ENCODE results near the gene PCDH1. TPM values are rescaled to one million over a fixed set of nuclear protein-coding genes. Genes with fewer than 3 reads are reported as not detected.
A peak's percentile ranks its signal among the peaks of the same experiment; 100 is the strongest.

PCDH1 gene
- total RNA-seq, 4 donors from 2014 or later: 85.1 to 172 (median 119) TPM

- 1 to 2% methylated on average over 20 to 45 of the region's 55 CpGs for WGBS, 2 donors
- peak overlapping the region; percentile 66 for H3K4me3 ChIP-seq (ENCODE audit: low read depth, poor library complexity, severe bottlenecking)
- intact Hi-C loops (cut with DNase I; ENCODE audit: low total_unique reads): no loop called here
- TF ChIP-seq POLR2A (IDR thresholded peaks at IDR 0.05) (no peak), CTCF (IDR thresholded peaks at IDR 0.05) (no peak)
- peak in 1 of 2 donors; percentile 86 for DNase-seq (ENCODE audit: low spot score in 2 of 2)
These were observed 639 bp downstream of the PCDH1 start for GRCh38 chr5:141877356-141878185.

- intact Hi-C loops (cut with DNase I; ENCODE audit: low total_unique reads): no loop called here
- TF ChIP-seq CTCF (IDR thresholded peaks at IDR 0.05) (no peak), POLR2A (IDR thresholded peaks at IDR 0.05) (no peak)
- DNase-seq (ENCODE audit: low spot score in 2 of 2): peak in 1 of 2 donors; percentile 88
- H3K4me3 ChIP-seq (ENCODE audit: low read depth, poor library complexity, severe bottlenecking): peak overlapping the region; percentile 39
- WGBS, 2 donors: 1 to 4% methylated on average over 25 to 39 of the region's 42 CpGs
These were observed 1.4 kb downstream of the PCDH1 start for GRCh38 chr5:141876628-141877355.

- 1% methylated on average over 25 to 35 of the region's 65 CpGs for WGBS, 2 donors
- peak overlapping the region; percentile 39 for H3K4me3 ChIP-seq (ENCODE audit: low read depth, poor library complexity, severe bottlenecking)
- DNase-seq (ENCODE audit: low spot score in 2 of 2): peak in 1 of 2 donors; percentile 86
- TF ChIP-seq POLR2A (IDR thresholded peaks at IDR 0.05): no peak
- intact Hi-C loops (cut with DNase I; ENCODE audit: low total_unique reads): no loop called here
These were observed 2.2 kb downstream of the PCDH1 start for GRCh38 chr5:141875795-141876627.

- TF ChIP-seq POLR2A (IDR thresholded peaks at IDR 0.05): no peak
- no peak overlapping the region for H3K4me3 ChIP-seq (ENCODE audit: low read depth, poor library complexity, severe bottlenecking)
- DNase-seq (ENCODE audit: low spot score in 2 of 2): peak in 1 of 2 donors; percentile 52
- WGBS, 2 donors: 24% methylated on average over 9 of the region's 9 CpGs
- intact Hi-C loops (cut with DNase I; ENCODE audit: low total_unique reads): no loop called here
These were observed 3.0 kb downstream of the PCDH1 start for GRCh38 chr5:141875022-141875740.

GRCh38 chr5:141874262-141874964 is 3.8 kb downstream of the PCDH1 start:
- WGBS, 2 donors: 56 to 67% methylated on average over 16 of the region's 16 CpGs
- H3K4me3 ChIP-seq (ENCODE audit: low read depth, poor library complexity, severe bottlenecking): no peak overlapping the region
- intact Hi-C loops (cut with DNase I; ENCODE audit: low total_unique reads): no loop called here
- peak in 1 of 2 donors; percentile 82 for DNase-seq (ENCODE audit: low spot score in 2 of 2)
- TF ChIP-seq POLR2A (IDR thresholded peaks at IDR 0.05): no peak
- no peak for TF ChIP-seq CTCF (IDR thresholded peaks at IDR 0.05)

GRCh38 chr5:141873933-141874261 is 4.3 kb downstream of the PCDH1 start:
- TF ChIP-seq POLR2A (IDR thresholded peaks at IDR 0.05) (no peak), CTCF (IDR thresholded peaks at IDR 0.05) (no peak)
- WGBS, 2 donors: 61 to 63% methylated on average over 3 of the region's 3 CpGs
- intact Hi-C loops (cut with DNase I; ENCODE audit: low total_unique reads): no loop called here

More at GRCh38 chr5:141873933-141874261, 4.3 kb downstream of the PCDH1 start:
- H3K4me3 ChIP-seq (ENCODE audit: low read depth, poor library complexity, severe bottlenecking): no peak overlapping the region
- DNase-seq (ENCODE audit: low spot score in 2 of 2): peak in 1 of 2 donors; percentile 80

Measured in lower leg skin (tissue), 4 donors.